HG03378 (cell line): ENCODE results near the gene CTNNA3.
A peak's percentile ranks its signal among the peaks of the same experiment; 100 is the strongest.

Experiments used
- ATAC-seq: cut with Tn5 transposase; IDR thresholded peaks from one replicate; pipeline ENCODE4 v1.9.1; 2021; ENCODE audit warnings: mild to moderate bottlenecking, moderate library complexity; ENCODE audit not compliant: unreplicated experiment

The CTNNA3 gene

DNA sequence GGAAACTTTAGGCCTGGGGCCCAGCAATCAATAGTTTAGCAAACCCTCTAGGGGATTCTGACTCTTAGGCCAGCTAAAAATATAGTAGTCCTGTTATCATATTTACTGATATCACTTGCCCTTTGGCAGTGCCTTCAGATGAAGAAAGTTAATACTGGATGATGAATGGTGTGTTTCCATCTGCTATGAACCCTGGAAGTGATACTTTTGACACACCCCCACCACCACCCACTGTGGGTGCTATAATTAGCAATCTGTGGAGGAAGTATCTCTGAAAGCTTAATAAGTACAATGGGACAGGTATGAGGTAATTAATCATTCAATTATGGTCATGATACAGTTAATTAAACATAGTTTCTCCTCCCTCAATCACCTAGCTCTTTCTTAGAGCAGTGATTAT is 860.6 kb downstream of the CTNNA3 start:
- peak; percentile 37 for ATAC-seq

DNA sequence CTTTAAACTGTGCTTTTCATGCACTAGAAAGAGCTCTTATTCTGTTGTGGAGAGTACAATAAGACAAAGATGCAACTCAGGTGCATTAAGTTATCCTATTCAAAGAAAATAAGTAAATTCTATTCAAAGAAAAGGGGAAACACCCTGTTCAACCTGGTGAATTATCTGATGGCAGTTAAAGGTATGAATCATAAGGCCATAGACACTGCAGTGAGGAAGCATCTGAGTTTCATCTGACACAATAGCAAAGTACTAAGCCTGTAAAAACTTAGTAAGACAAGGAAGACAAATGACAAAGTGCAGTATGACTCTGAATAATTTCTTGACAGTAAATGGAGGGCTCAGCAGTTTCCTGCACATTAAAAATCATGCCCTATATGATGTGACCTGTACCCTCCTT is 861.2 kb downstream of the CTNNA3 start:
- ATAC-seq, result no peak

DNA sequence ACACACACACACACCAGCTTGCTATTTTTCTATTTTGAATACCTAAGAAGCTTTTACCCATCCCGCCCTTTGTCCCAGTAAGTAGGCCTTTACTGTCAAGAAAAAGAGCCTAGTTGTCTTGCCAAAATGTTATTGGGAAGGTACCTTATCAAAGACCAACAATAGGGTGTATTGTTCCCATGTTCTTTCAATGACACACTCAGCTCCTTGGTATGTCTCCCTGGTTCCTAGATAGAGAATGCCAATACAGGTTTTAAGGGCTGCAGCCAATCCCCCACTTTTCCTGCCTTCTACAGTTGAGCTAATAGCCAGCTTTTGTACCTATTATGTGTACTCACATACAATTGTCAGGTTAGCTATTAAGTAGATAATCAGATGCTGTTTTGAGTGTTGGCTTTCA is 862.1 kb downstream of the CTNNA3 start:
- ATAC-seq, result no peak

GRCh38 chr10:66832781-66833422 is 863.1 kb downstream of the CTNNA3 start:
- no peak for ATAC-seq

DNA sequence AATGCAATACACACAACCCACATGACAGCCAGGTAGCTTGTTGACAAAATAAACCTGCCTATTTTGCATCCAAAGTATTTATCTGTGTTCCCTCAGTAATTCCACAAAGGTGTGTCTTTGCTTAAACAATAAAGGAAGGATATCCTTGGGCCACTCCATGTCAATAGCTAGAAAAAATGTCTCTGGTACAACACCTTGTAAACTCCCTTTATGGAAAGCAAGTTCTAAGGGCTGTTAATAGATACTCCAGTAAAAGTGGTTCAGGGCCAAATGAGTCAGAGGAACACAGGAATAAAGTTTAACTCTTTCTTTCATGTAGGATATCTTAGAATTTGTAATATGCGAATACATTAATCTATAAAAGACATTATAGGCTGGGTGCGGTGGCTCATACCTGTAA is 867.0 kb downstream of the CTNNA3 start:
- no peak for ATAC-seq

DNA sequence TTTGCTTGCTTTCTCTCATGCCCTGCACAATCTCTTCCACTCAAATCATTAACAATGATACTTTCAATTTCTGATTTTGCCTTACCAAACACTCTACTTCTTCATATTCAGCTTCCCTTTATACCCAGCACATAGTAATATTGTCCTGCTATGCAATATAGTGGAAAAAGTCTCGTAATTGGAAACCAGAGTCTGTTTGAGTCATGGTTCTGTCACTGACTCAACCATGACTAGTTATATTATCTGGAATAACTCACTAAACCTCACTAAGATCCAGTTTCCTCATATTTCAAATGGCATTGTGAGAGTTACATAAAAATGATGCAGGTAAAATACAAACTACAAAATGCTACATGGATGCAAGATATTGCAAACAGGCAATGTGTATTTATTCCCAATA is 868.6 kb downstream of the CTNNA3 start:
- ATAC-seq, result no peak

DNA sequence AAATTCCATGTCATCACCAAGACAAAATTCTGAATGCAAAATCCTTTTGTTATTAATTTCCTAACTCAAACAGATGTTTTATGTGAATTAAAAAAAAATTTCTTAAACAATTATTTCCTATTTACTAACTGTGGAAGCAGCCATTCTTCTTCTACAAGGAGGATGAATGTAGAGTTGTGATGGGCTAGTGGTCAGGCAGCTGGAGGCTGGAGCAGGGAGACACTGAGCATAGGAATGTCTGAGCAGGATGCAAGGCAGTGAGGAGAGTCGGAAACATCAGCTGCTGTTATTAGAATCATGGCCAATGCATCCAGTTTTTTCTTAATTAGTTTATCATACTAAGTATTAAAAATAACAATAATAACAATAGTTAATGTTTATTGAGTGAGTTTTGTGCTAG is 872.7 kb downstream of the CTNNA3 start:
- ATAC-seq, result no peak

DNA sequence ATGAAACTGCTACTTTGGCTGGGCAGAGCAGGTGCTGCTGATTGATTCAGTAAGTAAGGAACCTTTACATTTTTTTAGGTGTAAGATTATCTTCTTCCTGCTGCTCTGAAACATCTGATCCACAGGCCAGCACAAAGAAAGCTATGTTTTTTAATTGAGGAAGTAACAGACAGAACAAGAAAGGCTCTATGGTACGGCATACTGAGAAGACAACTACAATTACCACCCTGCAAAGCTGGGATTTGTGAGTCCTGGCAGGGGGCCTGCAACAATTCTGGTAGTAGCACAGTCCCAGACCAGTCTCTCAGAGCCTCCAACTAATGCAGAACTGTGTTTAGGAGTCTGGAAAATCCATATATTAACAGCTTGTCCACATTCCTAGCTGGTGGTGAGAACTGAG is 873.2 kb downstream of the CTNNA3 start:
- ATAC-seq, result no peak

DNA sequence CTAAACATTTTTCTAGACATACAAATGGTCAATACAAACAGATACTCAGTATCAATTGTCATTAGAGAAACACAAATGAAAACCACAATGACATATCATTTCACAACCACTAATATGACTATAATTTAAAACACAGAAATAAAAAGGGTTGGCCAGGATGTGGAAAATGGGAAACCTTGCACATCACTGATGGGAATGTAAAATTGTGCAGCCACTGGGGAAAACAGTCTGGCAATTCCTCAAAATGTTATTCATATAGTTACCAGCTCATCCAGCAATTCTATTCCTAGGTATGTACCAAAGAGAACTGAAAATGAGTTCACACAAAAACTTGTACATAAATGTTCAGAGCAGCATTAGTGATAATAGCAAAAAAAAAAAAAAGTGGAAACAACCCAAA is 876.3 kb downstream of the CTNNA3 start:
- ATAC-seq, result no peak

DNA sequence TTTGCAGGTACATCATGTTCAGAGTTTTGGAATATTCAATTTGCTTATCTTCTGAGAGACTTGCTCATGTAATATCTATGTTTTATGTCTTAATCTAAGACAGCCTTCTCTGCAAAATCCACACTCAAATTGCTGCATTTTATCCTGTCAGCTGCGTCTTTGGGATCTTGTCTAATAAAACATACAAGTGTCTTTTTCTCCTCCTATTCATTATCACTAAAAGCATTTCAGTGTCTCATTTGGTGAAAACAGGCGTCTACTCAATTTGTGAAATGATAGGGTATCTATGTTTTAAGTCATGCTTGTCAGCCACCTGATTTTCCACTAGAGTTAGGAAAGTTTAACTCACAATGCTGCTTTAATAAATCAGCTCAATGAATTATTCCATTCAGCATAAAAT is 882.9 kb downstream of the CTNNA3 start:
- no peak for ATAC-seq

DNA sequence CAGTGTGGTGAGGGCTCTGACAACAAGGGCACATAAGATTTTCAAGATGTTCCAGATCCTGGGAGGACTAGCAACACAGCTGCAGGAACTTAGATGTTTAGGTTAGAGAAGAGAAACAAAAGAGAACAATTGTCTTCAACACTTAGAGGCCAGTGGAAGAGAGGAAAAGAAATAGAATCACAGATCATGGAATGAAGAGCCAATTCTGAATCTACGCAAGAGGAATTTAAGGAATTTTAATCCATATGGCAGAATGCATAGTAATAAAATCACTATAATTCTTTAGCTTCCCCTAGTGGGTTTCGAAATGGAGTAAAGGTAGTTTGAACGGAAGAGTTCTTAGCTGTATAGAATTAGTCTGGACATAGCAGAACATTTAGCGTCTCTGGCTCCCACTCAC is 884.8 kb downstream of the CTNNA3 start:
- ATAC-seq, result no peak

- ATAC-seq, result no peak
Observed at GRCh38 chr10:66809402-66809801, 886.6 kb downstream of the CTNNA3 start.

- no peak for ATAC-seq
Observed at GRCh38 chr10:66805612-66806011, 890.4 kb downstream of the CTNNA3 start.

DNA sequence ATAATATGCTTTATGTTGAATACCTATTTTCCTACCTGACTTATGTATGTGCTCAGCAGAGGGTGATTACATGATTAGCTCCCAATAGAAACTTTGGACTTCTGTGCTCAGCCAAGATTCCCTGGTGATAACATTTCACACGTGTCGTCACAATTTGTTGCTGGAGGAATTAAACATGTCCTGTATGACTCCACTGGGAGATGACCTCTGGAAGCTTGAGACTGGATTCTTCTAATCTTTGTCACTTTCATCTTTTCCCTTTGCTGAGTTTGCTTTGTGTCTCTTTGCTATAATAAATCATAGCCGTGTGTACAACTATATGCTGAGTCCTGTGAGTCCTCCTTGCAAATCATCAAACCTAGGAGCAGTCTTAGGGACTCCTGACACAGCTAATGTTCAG is 891.0 kb downstream of the CTNNA3 start:
- ATAC-seq, result no peak

- ATAC-seq, result no peak
Observed at GRCh38 chr10:66803174-66803573, 892.8 kb downstream of the CTNNA3 start.

DNA sequence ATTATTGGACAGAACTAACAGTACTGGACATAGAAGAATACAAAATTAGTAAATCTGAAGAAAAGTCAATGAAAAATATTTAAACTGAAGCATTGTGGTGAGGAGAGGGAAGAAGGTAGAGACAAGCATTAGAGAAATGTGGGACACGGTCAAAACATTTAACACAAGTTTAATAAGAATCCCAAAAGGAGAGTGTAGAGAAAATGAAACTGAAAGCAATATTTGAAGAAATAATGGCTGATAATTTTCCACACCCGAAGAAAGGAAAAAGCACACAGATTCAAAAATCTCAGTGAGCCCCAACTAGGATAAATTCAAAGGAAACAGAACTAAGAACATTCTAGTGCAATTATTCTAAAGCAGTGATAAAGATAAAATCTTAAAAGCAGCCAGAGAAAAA is 896.5 kb downstream of the CTNNA3 start:
- no peak for ATAC-seq

DNA sequence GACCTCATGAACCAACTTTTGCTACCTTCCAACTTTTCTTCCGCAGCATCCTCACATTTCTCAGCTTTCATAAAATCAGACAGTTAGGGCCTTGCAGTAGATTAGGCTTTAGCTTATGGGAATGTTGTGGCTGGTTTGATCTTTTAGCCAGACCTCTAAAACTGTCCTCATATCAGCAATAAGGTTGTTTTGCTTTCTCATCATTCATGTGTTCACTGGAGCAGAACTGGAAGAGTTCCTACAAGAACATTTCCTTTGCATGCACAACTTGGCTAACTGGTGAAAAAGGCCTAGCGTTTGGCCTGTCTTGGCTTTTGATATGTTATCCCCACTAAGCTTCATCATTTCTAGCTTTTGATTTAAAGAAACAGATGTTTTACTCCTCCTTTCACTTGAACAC is 900.1 kb downstream of the CTNNA3 start:
- no peak for ATAC-seq

DNA sequence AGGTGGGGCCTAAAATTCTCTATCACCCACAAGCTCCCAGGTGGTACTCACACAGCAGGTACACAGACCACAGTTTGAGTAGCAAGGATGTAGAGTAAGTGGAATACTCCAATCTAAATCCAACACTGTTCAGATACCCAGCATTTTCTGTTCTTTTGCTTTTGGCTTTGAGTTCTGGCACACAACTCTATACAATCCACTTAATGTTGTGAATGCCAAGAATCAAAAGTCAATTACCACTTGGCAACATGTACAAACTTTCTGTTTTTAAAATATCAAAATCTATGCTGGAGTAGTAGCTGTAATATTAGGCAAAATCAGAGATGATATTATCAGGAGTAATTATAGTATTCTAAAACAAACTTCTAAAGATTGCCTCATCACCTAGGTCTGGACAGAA is 903.6 kb downstream of the CTNNA3 start:
- ATAC-seq, result no peak

GRCh38 chr10:66788178-66788987 is 907.6 kb downstream of the CTNNA3 start:
- ATAC-seq, result no peak

GRCh38 chr10:66786709-66787108 is 909.3 kb downstream of the CTNNA3 start:
- no peak for ATAC-seq

DNA sequence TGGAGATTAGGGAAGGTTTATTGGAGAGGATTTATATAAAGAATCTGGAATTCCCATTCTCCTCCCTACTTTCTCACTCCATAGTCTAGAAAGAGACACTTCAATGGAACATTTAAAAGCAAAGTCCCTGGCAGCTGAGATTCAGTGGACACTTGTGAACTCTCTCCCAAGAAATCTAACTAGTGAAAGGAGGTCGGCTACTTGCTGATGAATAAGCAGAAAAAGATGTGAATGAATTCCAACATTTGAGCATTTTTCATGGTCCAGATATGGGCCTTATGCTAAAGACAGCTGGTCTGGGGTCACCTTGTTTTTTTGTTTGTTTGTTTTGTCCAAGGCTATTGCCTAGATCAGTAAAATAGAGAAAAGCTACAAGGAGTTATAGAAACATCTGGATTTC is 911.2 kb downstream of the CTNNA3 start:
- ATAC-seq, result no peak

GRCh38 chr10:66783316-66783715 is 912.7 kb downstream of the CTNNA3 start:
- ATAC-seq, result no peak

- no peak for ATAC-seq
Observed at GRCh38 chr10:66782776-66783175, 913.2 kb downstream of the CTNNA3 start.
